ENCODE data around the gene MAP7.
"Not testable (repeated sequence)": the region's sequence is repeated elsewhere in the genome, so short reads cannot be mapped to it uniquely, and the experiment has no call there.

MAP7 gene

GRCh38 chr6:136382676-136383252, 167.5 kb downstream of the MAP7 start:
- Histone ChIP-seq H3K36me3 (replicated peaks) (no peaks in the 10 kb centered on the region), H3K27ac (no peak overlapping the region), H3K27me3 (replicated peaks) (no peaks in the 10 kb centered on the region), H3K4me3 (ENCODE audit: low read depth, low read length) (no peak overlapping the region)
- in situ Hi-C loops (cut with HindIII; ENCODE audit: low pct_ligation_motif_present, low sequenced_read_pairs), result no loop called here
- TF ChIP-seq CTCF (IDR thresholded peaks at IDR 0.05; ENCODE audit: low read depth, low read length, missing control alignments), result no peak
- no peak for DNase-seq

- H3K27ac ChIP-seq, result no peak overlapping the region
- no peak for DNase-seq
- no peaks in the 10 kb centered on the region for H3K36me3 ChIP-seq (replicated peaks)
- in situ Hi-C loops (cut with HindIII; ENCODE audit: low pct_ligation_motif_present, low sequenced_read_pairs), result no loop called here
- no peaks in the 10 kb centered on the region for H3K27me3 ChIP-seq (replicated peaks)
- TF ChIP-seq CTCF (IDR thresholded peaks at IDR 0.05; ENCODE audit: low read depth, low read length, missing control alignments), result peak; percentile 47
- no peak overlapping the region for H3K4me3 ChIP-seq (ENCODE audit: low read depth, low read length)
Measured at GRCh38 chr6:136378888-136379287, 171.3 kb downstream of the MAP7 start.

- in situ Hi-C loops (cut with HindIII; ENCODE audit: low pct_ligation_motif_present, low sequenced_read_pairs); H3K27ac ChIP-seq; H3K27me3 ChIP-seq (replicated peaks); H3K4me3 ChIP-seq (ENCODE audit: low read depth, low read length); H3K36me3 ChIP-seq (replicated peaks); DNase-seq: not testable (repeated sequence)
Measured at GRCh38 chr6:136375836-136376235, 174.4 kb downstream of the MAP7 start.

GRCh38 chr6:136371959-136372358, 178.3 kb downstream of the MAP7 start:
- Histone ChIP-seq H3K4me3 (ENCODE audit: low read depth, low read length) (no peak overlapping the region), H3K27me3 (replicated peaks) (peaks cover 2% of the 10 kb centered on the region), H3K36me3 (replicated peaks) (no peaks in the 10 kb centered on the region), H3K27ac (no peak overlapping the region)
- in situ Hi-C loops (cut with HindIII; ENCODE audit: low pct_ligation_motif_present, low sequenced_read_pairs), result no loop called here
- no peak for DNase-seq
- no peak for TF ChIP-seq CTCF (IDR thresholded peaks at IDR 0.05; ENCODE audit: low read depth, low read length, missing control alignments)

GRCh38 chr6:136370988-136371728, 179.1 kb downstream of the MAP7 start:
- Histone ChIP-seq H3K27ac (no peak overlapping the region), H3K4me3 (ENCODE audit: low read depth, low read length) (no peak overlapping the region), H3K36me3 (replicated peaks) (no peaks in the 10 kb centered on the region), H3K27me3 (replicated peaks) (peaks cover 2% of the 10 kb centered on the region)
- no peak for TF ChIP-seq CTCF (IDR thresholded peaks at IDR 0.05; ENCODE audit: low read depth, low read length, missing control alignments)
- in situ Hi-C loops (cut with HindIII; ENCODE audit: low pct_ligation_motif_present, low sequenced_read_pairs), result no loop called here
- no peak for DNase-seq

GRCh38 chr6:136365776-136366354, 184.4 kb downstream of the MAP7 start:
- H3K36me3 ChIP-seq (replicated peaks), result no peaks in the 10 kb centered on the region
- no peak overlapping the region for H3K27ac ChIP-seq
- in situ Hi-C loops (cut with HindIII; ENCODE audit: low pct_ligation_motif_present, low sequenced_read_pairs), result no loop called here
- no peak overlapping the region for H3K4me3 ChIP-seq (ENCODE audit: low read depth, low read length)
- H3K27me3 ChIP-seq (replicated peaks), result no peaks in the 10 kb centered on the region
- DNase-seq, result no peak
- TF ChIP-seq CTCF (IDR thresholded peaks at IDR 0.05; ENCODE audit: low read depth, low read length, missing control alignments), result no peak

Data from brain microvascular endothelial cell (primary cell).